Measurements from ENCODE around the gene FAM117B. TPM values are rescaled to one million over a fixed set of nuclear protein-coding genes. Genes with fewer than 3 reads are reported as not detected.
"Not testable (repeated sequence)": the region's sequence is repeated elsewhere in the genome, so short reads cannot be mapped to it uniquely, and the experiment has no call there.

FAM117B gene
- total RNA-seq, 1 donor from 2014 or later = 28.9 TPM

DNA sequence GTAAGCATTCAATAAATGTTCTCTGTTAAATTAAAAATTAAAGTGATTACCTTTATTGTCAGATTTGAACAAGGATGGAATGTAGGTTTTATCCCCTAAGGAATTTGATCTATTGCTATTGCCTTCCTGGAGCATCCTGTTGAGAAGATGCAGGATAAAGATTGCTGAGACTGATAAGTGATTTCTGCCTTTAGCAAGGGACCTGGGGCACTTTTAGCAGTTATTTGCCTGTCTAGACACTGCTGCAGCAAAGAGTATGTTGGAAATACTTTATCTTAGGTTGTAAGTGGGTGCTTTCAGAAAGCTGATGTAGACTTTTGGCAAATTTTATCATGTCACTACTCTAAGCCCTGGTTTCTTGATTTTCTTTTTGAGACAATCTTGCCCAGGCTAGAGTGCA lies 69.5 kb downstream of the FAM117B start:
- H3K4me3 Mint-ChIP-seq (ENCODE audit: unreplicated experiment) = no peak overlapping the region
- peaks cover 6% of the 10 kb centered on the region for H3K9me3 Mint-ChIP-seq (ENCODE audit: unreplicated experiment)
- peaks cover 8% of the 10 kb centered on the region for H3K36me3 Mint-ChIP-seq (ENCODE audit: unreplicated experiment)
- TF ChIP-seq, protein P1, sequence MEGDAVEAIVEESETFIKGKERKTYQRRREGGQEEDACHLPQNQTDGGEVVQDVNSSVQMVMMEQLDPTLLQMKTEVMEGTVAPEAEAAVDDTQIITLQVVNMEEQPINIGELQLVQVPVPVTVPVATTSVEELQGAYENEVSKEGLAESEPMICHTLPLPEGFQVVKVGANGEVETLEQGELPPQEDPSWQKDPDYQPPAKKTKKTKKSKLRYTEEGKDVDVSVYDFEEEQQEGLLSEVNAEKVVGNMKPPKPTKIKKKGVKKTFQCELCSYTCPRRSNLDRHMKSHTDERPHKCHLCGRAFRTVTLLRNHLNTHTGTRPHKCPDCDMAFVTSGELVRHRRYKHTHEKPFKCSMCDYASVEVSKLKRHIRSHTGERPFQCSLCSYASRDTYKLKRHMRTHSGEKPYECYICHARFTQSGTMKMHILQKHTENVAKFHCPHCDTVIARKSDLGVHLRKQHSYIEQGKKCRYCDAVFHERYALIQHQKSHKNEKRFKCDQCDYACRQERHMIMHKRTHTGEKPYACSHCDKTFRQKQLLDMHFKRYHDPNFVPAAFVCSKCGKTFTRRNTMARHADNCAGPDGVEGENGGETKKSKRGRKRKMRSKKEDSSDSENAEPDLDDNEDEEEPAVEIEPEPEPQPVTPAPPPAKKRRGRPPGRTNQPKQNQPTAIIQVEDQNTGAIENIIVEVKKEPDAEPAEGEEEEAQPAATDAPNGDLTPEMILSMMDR (IDR thresholded peaks at IDR 0.05; ENCODE audit: partially characterized antibody, unreplicated experiment) = no peak
- H3K27ac Mint-ChIP-seq (ENCODE audit: unreplicated experiment) = no peak overlapping the region
- no peaks in the 10 kb centered on the region for H3K4me1 Mint-ChIP-seq (ENCODE audit: low read depth, unreplicated experiment)
- DNase-seq = no peak
- H3K27me3 Mint-ChIP-seq (ENCODE audit: unreplicated experiment) = no peaks in the 10 kb centered on the region

GRCh38 chr2:202705446-202706020 lies 70.8 kb downstream of the FAM117B start:
- Mint-ChIP-seq H3K9me3 (ENCODE audit: unreplicated experiment) (peaks cover 6% of the 10 kb centered on the region), H3K4me1 (ENCODE audit: low read depth, unreplicated experiment) (no peaks in the 10 kb centered on the region), H3K4me3 (ENCODE audit: unreplicated experiment) (no peak overlapping the region), H3K27me3 (ENCODE audit: unreplicated experiment) (no peaks in the 10 kb centered on the region), H3K27ac (ENCODE audit: unreplicated experiment) (no peak overlapping the region), H3K36me3 (ENCODE audit: unreplicated experiment) (peaks cover 8% of the 10 kb centered on the region)
- TF ChIP-seq, protein P1 (IDR thresholded peaks at IDR 0.05; ENCODE audit: partially characterized antibody, unreplicated experiment) = no peak
- no peak for DNase-seq

GRCh38 chr2:202714971-202715935 lies 80.5 kb downstream of the FAM117B start:
- not testable (repeated sequence) for DNase-seq; H3K27me3 Mint-ChIP-seq (ENCODE audit: unreplicated experiment); H3K4me3 Mint-ChIP-seq (ENCODE audit: unreplicated experiment); H3K4me1 Mint-ChIP-seq (ENCODE audit: low read depth, unreplicated experiment); H3K9me3 Mint-ChIP-seq (ENCODE audit: unreplicated experiment); H3K27ac Mint-ChIP-seq (ENCODE audit: unreplicated experiment)
- H3K36me3 Mint-ChIP-seq (ENCODE audit: unreplicated experiment) = peaks cover 25% of the 10 kb centered on the region

GRCh38 chr2:202716114-202716718 lies 81.4 kb downstream of the FAM117B start:
- Mint-ChIP-seq H3K4me1 (ENCODE audit: low read depth, unreplicated experiment) (no peaks in the 10 kb centered on the region), H3K36me3 (ENCODE audit: unreplicated experiment) (peaks cover 25% of the 10 kb centered on the region), H3K27me3 (ENCODE audit: unreplicated experiment) (peaks cover 2% of the 10 kb centered on the region), H3K27ac (ENCODE audit: unreplicated experiment) (peak overlapping the region; percentile 5), H3K9me3 (ENCODE audit: unreplicated experiment) (peaks cover 7% of the 10 kb centered on the region), H3K4me3 (ENCODE audit: unreplicated experiment) (no peak overlapping the region)
- TF ChIP-seq, protein P1 (IDR thresholded peaks at IDR 0.05; ENCODE audit: partially characterized antibody, unreplicated experiment) = no peak
- DNase-seq = no peak

GRCh38 chr2:202716953-202717597 lies 82.3 kb downstream of the FAM117B start:
- no peak for DNase-seq
- H3K36me3 Mint-ChIP-seq (ENCODE audit: unreplicated experiment) = peaks cover 25% of the 10 kb centered on the region
- TF ChIP-seq, protein P1 (IDR thresholded peaks at IDR 0.05; ENCODE audit: partially characterized antibody, unreplicated experiment) = no peak
- H3K27ac Mint-ChIP-seq (ENCODE audit: unreplicated experiment) = no peak overlapping the region
- H3K27me3 Mint-ChIP-seq (ENCODE audit: unreplicated experiment) = peaks cover 2% of the 10 kb centered on the region
- H3K4me3 Mint-ChIP-seq (ENCODE audit: unreplicated experiment) = no peak overlapping the region
- H3K4me1 Mint-ChIP-seq (ENCODE audit: low read depth, unreplicated experiment) = no peaks in the 10 kb centered on the region
- H3K9me3 Mint-ChIP-seq (ENCODE audit: unreplicated experiment) = peaks cover 5% of the 10 kb centered on the region
